NCI-H1048 (cell line): ENCODE measurements around the gene FCN1.

ENCODE experiments used
- DNase-seq: peaks from one replicate; lab custom pipeline; 2025; lab: John Stamatoyannopoulos, UW

Gene FCN1

GRCh38 chr9:134891053-134891452 is 26.7 kb downstream of the FCN1 start:
- DNase-seq: no peak

- no peak for DNase-seq
These were observed 27.6 kb downstream of the FCN1 start for GRCh38 chr9:134890155-134890495.

GRCh38 chr9:134889386-134890154 is 28.1 kb downstream of the FCN1 start:
- DNase-seq: no peak

GRCh38 chr9:134888603-134889190 is 29.0 kb downstream of the FCN1 start:
- DNase-seq: no peak

- no peak for DNase-seq
These were observed 29.8 kb downstream of the FCN1 start for GRCh38 chr9:134887686-134888602.

- DNase-seq: no peak
These were observed 30.5 kb downstream of the FCN1 start for GRCh38 chr9:134887219-134887618.

GRCh38 chr9:134886413-134886913 is 31.2 kb downstream of the FCN1 start:
- DNase-seq: no peak

GRCh38 chr9:134885679-134886412 is 31.9 kb downstream of the FCN1 start:
- DNase-seq: no peak

- DNase-seq: no peak
These were observed 32.6 kb downstream of the FCN1 start for GRCh38 chr9:134885001-134885678.

- no peak for DNase-seq
These were observed 33.2 kb downstream of the FCN1 start for GRCh38 chr9:134884492-134884891.

- DNase-seq: no peak
These were observed 34.5 kb downstream of the FCN1 start for GRCh38 chr9:134883040-134883782.

GRCh38 chr9:134882204-134882785 is 35.4 kb downstream of the FCN1 start:
- DNase-seq: no peak

GRCh38 chr9:134881313-134881670 is 36.4 kb downstream of the FCN1 start:
- no peak for DNase-seq

- no peak for DNase-seq
These were observed 37.0 kb downstream of the FCN1 start, which contains the start of gene FCN2 for GRCh38 chr9:134880484-134881312. FCN2 (plus strand) TSS chr9:134880810; CDS start chr9:134880822, 12 bp downstream.

- DNase-seq: no peak
These were observed 37.8 kb downstream of the FCN1 start for GRCh38 chr9:134879664-134880483.

- DNase-seq: no peak
These were observed 40.2 kb downstream of the FCN1 start for GRCh38 chr9:134877541-134877940.

GRCh38 chr9:134875371-134875770 is 42.3 kb downstream of the FCN1 start:
- no peak for DNase-seq

- DNase-seq: no peak
These were observed 45.1 kb downstream of the FCN1 start for GRCh38 chr9:134872482-134873231.
